B cell (primary cell): Measurements from ENCODE around the gene ATRIP. TPM values are rescaled to one million over a fixed set of nuclear protein-coding genes. Genes with fewer than 3 reads are reported as not detected.

Experiments used
- ATAC-seq: fragments of 200-7000 bp; cut with Tn5 transposase; one replicate; pipeline ENCODE4 v1.10.0; 2021; ENCODE audit warnings: low read depth, mild to moderate bottlenecking, moderate number of reproducible peaks, moderate library complexity
- CTCF ChIA-PET: fragments of 350-600 bp; sonication (Branson Sonifier 250); formaldehyde crosslinking; loops from one replicate; lab custom pipeline; 2021; ENCODE audit warnings: antibody characterized with exemption, inconsistent platforms; lab: Charles Lee
- POLR2A ChIA-PET: fragments of 350-600 bp; sonication (Branson Sonifier 250); formaldehyde crosslinking; loops from one replicate; lab custom pipeline; 2021; ENCODE audit warnings: antibody characterized with exemption; lab: Charles Lee
- DNase-seq: peaks from one replicate; pipeline ENCODE4 v3.0.0; 2013
- H2AFZ ChIP-seq: 2 replicates; pipeline ENCODE4 v1.6.1; 2012; ENCODE audit warnings: mild to moderate bottlenecking, low read depth, low read length; ENCODE audit not compliant: insufficient read depth, poor library complexity, severe bottlenecking
- H3K27ac ChIP-seq, 2 donors: 1 replicate in 1 of 2; 2 replicates in 1 of 2; pipeline ENCODE4 v1.5.1; 2012 to 2013; ENCODE audit warnings: low read length in 2 of 2, mild to moderate bottlenecking in 2 of 2, moderate library complexity in 1 of 2
- H3K27me3 ChIP-seq, 4 experiments: fragments of 200-600 bp in 1 of 4; sonication (generic) in 1 of 4; replicated peaks in 1 of 4; 1 replicate in 2 of 4; 2 replicates in 2 of 4; pipeline versions ENCODE4 v1.6.1 to v1.7.0; 2013 to 2016; ENCODE audit warnings: low read length in 3 of 4, mild to moderate bottlenecking in 2 of 4, mixed read lengths in 1 of 4, moderate library complexity in 1 of 4; ENCODE audit not compliant: insufficient read depth in 4 of 4, control insufficient read depth in 3 of 4; ENCODE audit errors: control extremely low read depth in 1 of 4
- H3K36me3 ChIP-seq, 2 experiments: replicated peaks in 1 of 2; 1 replicate in 1 of 2; 2 replicates in 1 of 2; pipeline versions ENCODE4 v1.6.1 to v1.7.1; 2013; ENCODE audit warnings: low read length in 1 of 2; ENCODE audit not compliant: insufficient read depth in 2 of 2, control insufficient read depth in 1 of 2; ENCODE audit errors: control extremely low read depth in 1 of 2, extremely low read depth in 1 of 2
- H3K4me1 ChIP-seq, 2 donors: fragments of 200-600 bp in 1 of 2; sonication (generic) in 1 of 2; 1 replicate in 1 of 2; 2 replicates in 1 of 2; pipeline versions ENCODE4 v1.5.1 to v1.6.1; 2013 to 2017; ENCODE audit warnings: low read length in 2 of 2; ENCODE audit not compliant: control insufficient read depth in 2 of 2, insufficient read depth in 2 of 2
- H3K4me2 ChIP-seq: replicated peaks from 2 replicates; pipeline ENCODE3; 2012; ENCODE audit warnings: mild to moderate bottlenecking, low read depth, low read length; ENCODE audit not compliant: poor library complexity, severe bottlenecking
- H3K4me3 ChIP-seq, 5 experiments: fragments of 200-600 bp in 1 of 5; sonication (generic) in 1 of 5; 1 replicate in 3 of 5; 2 replicates in 2 of 5; pipeline versions ENCODE4 v1.5.1 to v1.7.0; 2011 to 2016; ENCODE audit warnings: low read length in 4 of 5, mild to moderate bottlenecking in 4 of 5, low read depth in 2 of 5, control low read depth in 1 of 5, moderate library complexity in 1 of 5; ENCODE audit not compliant: insufficient read depth in 1 of 5; ENCODE audit errors: control extremely low read depth in 1 of 5, extremely low read depth in 1 of 5
- H3K79me2 ChIP-seq: fragments of 200-600 bp; sonication (generic); one replicate; pipeline ENCODE4 v1.6.0; 2016; ENCODE audit warnings: low read length; ENCODE audit not compliant: control insufficient read depth, insufficient read depth
- H3K9ac ChIP-seq: fragments of 200-600 bp; sonication (generic); 2 replicates; pipeline ENCODE4 v1.6.1; 2017; ENCODE audit warnings: mild to moderate bottlenecking, low read length, moderate library complexity
- H3K9me3 ChIP-seq, 3 donors: one replicate each; pipeline versions ENCODE4 v1.6.1 to v1.7.1; 2013; ENCODE audit warnings: low read length in 2 of 3; ENCODE audit not compliant: control insufficient read depth in 2 of 3, insufficient read depth in 1 of 3; ENCODE audit errors: control extremely low read depth in 1 of 3
- H4K20me1 ChIP-seq: 2 replicates; pipeline ENCODE4 v1.6.0; 2012; ENCODE audit warnings: mild to moderate bottlenecking, low read length; ENCODE audit not compliant: insufficient read depth, control insufficient read depth, poor library complexity, severe bottlenecking
- H3K27ac Mint-ChIP-seq: one replicate; pipeline ENCODE4 v1.8.0; 2021; ENCODE audit warnings: mixed read lengths
- H3K27me3 Mint-ChIP-seq: one replicate; pipeline ENCODE4 v1.8.0; 2021; ENCODE audit warnings: mixed read lengths
- H3K4me1 Mint-ChIP-seq: one replicate; pipeline ENCODE4 v1.8.0; 2021; ENCODE audit warnings: mixed read lengths
- H3K4me3 Mint-ChIP-seq: one replicate; pipeline ENCODE4 v1.8.0; 2021; ENCODE audit warnings: mixed read lengths
- H3K9me3 Mint-ChIP-seq: one replicate; pipeline ENCODE4 v1.8.0; 2022; ENCODE audit warnings: mixed read lengths; ENCODE audit not compliant: insufficient read depth
- CTCF ChIP-seq: fragments of 200-600 bp; IDR thresholded peaks from one replicate; pipeline ENCODE4 v1.8.0; 2022; ENCODE audit warnings: antibody characterized with exemption, mild to moderate bottlenecking
- EZH2 ChIP-seq: IDR thresholded peaks from 2 replicates; pipeline ENCODE4 v1.6.1; 2012; ENCODE audit warnings: borderline replicate concordance, low read depth, mild to moderate bottlenecking, moderate library complexity, low read length; ENCODE audit not compliant: insufficient read depth, poor library complexity, severe bottlenecking
- WGBS: methylation state at CpG from one replicate; pipeline ENCODE4 v1.1.5; 2013; ENCODE audit warnings: missing lambda C conversion rate; ENCODE audit not compliant: insufficient coverage; 5-methylcytosine and 5-hydroxymethylcytosine counted together
- intact Hi-C: fragments of 100-400 bp; cut with micrococcal nuclease; formaldehyde crosslinking; loops from one replicate; pipeline ENCODE4 v1.10.0; 2022
- polyA plus RNA-seq: library from polyadenylated mRNA; depleted of rRNA; stranded (reverse); fragments of >200 nt; gene quantifications from 2 replicates; pipeline ENCODE4 v1.2.3, GENCODE V29; 2012
- total RNA-seq, 2 donors: library from RNA; stranded (reverse); fragments of 120-200 nt in 1 of 2; gene quantifications; 1 replicate in 1 of 2; 2 replicates in 1 of 2; pipeline versions ENCODE4 v1.2.3 to v1.2.4, GENCODE V29; 2013 to 2022

Gene ATRIP
- total and polyA plus RNA-seq, 2 donors (not counting 1 experiment from before 2014, with no cell fraction given) = 10.5 to 11.6 TPM

- Histone ChIP-seq H2AFZ (no peak overlapping the region), H3K79me2 (no peaks in the 10 kb centered on the region), H3K4me2 (no peak overlapping the region), H3K36me3 (no peaks in the 10 kb centered on the region), H4K20me1 (no peaks in the 10 kb centered on the region), H3K4me3 (no peak overlapping the region), H3K9me3 (no peaks in the 10 kb centered on the region), H3K4me1 (no peaks in the 10 kb centered on the region), H3K9ac (no peak overlapping the region), H3K27ac (no peak overlapping the region), H3K27me3 (no peaks in the 10 kb centered on the region)
- ATAC-seq (no peak), DNase-seq (no peak)
- intact Hi-C loops = no loop called here
- TF ChIP-seq CTCF (no peak), EZH2 (no peak)
- 90% methylated on average over 23 of the region's 24 CpGs for WGBS
- H3K27ac Mint-ChIP-seq = no peak overlapping the region
- H3K4me3 Mint-ChIP-seq = no peak overlapping the region
- CTCF ChIA-PET = interaction anchor here (1.1 to 1.2 kb wide), 2 partner anchors 15 to 21 kb away, joined by 3 read pairs; no protein-coding TSS in a partner anchor
- H3K27me3 Mint-ChIP-seq = no peaks in the 10 kb centered on the region
- POLR2A ChIA-PET = no interaction called here
- no peaks in the 10 kb centered on the region for H3K4me1 Mint-ChIP-seq
- H3K9me3 Mint-ChIP-seq = no peaks in the 10 kb centered on the region
Observed at GRCh38 chr3:48415251-48415953, 31.1 kb upstream of the ATRIP start.

GRCh38 chr3:48416091-48416505, 30.4 kb upstream of the ATRIP start:
- no peaks in the 10 kb centered on the region for H3K27me3 ChIP-seq
- H3K4me1 ChIP-seq = no peaks in the 10 kb centered on the region
- intact Hi-C loops = no loop called here
- Mint-ChIP-seq H3K27me3 (no peaks in the 10 kb centered on the region), H3K4me3 (no peak overlapping the region), H3K9me3 (no peaks in the 10 kb centered on the region), H3K4me1 (no peaks in the 10 kb centered on the region), H3K27ac (no peak overlapping the region)
- ChIA-PET CTCF (interaction anchor here (1.2 kb wide), 1 partner anchor 15 kb away, joined by 3 read pairs; no protein-coding TSS in a partner anchor), POLR2A (no interaction called here)
- WGBS = 89% methylated on average over 14 of the region's 14 CpGs
- no peak overlapping the region for H3K4me2 ChIP-seq
- H4K20me1 ChIP-seq = no peaks in the 10 kb centered on the region
- no peak for TF ChIP-seq CTCF
- TF ChIP-seq EZH2 = no peak
- no peak overlapping the region for H3K4me3 ChIP-seq
- no peak for ATAC-seq
- H2AFZ ChIP-seq = no peak overlapping the region
- no peaks in the 10 kb centered on the region for H3K79me2 ChIP-seq
- H3K9ac ChIP-seq = no peak overlapping the region
- no peak for DNase-seq
- H3K9me3 ChIP-seq = no peaks in the 10 kb centered on the region
- no peaks in the 10 kb centered on the region for H3K36me3 ChIP-seq
- H3K27ac ChIP-seq = no peak overlapping the region
